Peyer's patch (tissue), 4 donors: ENCODE measurements around the gene FAM3C.

ENCODE experiments used
- CTCF ChIP-seq, 6 experiments: fragments of 450-650 bp in 4 of 6; fragments of 200-600 bp in 2 of 6; sonication (generic) in 1 of 6; IDR thresholded peaks; one replicate each; pipeline ENCODE4 v1.5.1; 2017 to 2019; ENCODE audit warnings: antibody characterized with exemption in 6 of 6, mild to moderate bottlenecking in 3 of 6, moderate library complexity in 1 of 6
- POLR2A ChIP-seq, 2 donors: fragments of 450-650 bp; IDR thresholded peaks; one replicate each; pipeline ENCODE4 v1.5.1; 2017; ENCODE audit warnings: antibody characterized with exemption in 2 of 2, mild to moderate bottlenecking in 2 of 2, moderate library complexity in 2 of 2

GRCh38 chr7:121401896-121402295 is 5.8 kb upstream of the FAM3C start:
- TF ChIP-seq POLR2A (IDR thresholded peaks at IDR 0.05) (no peak), CTCF (IDR thresholded peaks at IDR 0.05) (no peak)
